ENCODE data around the gene GCLC.
"Not testable (repeated sequence)": the region's sequence is repeated elsewhere in the genome, so short reads cannot be mapped to it uniquely, and the experiment has no call there.

Gene GCLC

GRCh38 chr6:53573299-53573698 lies 28.4 kb upstream of the GCLC start:
- Histone ChIP-seq H3K4me3 (ENCODE audit: low read depth, low read length) (no peak overlapping the region), H3K4me2 (ENCODE audit: low read length) (no peak overlapping the region), H3K79me2 (no peaks in the 10 kb centered on the region), H3K36me3 (ENCODE audit: control insufficient read depth, insufficient read depth, low read length) (no peaks in the 10 kb centered on the region), H2AFZ (no peak overlapping the region), H3K27me3 (ENCODE audit: control insufficient read depth, insufficient read depth, low read length) (no peaks in the 10 kb centered on the region), H3K9me3 (ENCODE audit: control insufficient read depth, low read length) (no peaks in the 10 kb centered on the region), H3K9ac (no peak overlapping the region), H3K27ac (no peak overlapping the region), H3K4me1 (no peaks in the 10 kb centered on the region)
- TF ChIP-seq, protein P1, sequence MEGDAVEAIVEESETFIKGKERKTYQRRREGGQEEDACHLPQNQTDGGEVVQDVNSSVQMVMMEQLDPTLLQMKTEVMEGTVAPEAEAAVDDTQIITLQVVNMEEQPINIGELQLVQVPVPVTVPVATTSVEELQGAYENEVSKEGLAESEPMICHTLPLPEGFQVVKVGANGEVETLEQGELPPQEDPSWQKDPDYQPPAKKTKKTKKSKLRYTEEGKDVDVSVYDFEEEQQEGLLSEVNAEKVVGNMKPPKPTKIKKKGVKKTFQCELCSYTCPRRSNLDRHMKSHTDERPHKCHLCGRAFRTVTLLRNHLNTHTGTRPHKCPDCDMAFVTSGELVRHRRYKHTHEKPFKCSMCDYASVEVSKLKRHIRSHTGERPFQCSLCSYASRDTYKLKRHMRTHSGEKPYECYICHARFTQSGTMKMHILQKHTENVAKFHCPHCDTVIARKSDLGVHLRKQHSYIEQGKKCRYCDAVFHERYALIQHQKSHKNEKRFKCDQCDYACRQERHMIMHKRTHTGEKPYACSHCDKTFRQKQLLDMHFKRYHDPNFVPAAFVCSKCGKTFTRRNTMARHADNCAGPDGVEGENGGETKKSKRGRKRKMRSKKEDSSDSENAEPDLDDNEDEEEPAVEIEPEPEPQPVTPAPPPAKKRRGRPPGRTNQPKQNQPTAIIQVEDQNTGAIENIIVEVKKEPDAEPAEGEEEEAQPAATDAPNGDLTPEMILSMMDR (IDR thresholded peaks at IDR 0.05) = no peak

DNA sequence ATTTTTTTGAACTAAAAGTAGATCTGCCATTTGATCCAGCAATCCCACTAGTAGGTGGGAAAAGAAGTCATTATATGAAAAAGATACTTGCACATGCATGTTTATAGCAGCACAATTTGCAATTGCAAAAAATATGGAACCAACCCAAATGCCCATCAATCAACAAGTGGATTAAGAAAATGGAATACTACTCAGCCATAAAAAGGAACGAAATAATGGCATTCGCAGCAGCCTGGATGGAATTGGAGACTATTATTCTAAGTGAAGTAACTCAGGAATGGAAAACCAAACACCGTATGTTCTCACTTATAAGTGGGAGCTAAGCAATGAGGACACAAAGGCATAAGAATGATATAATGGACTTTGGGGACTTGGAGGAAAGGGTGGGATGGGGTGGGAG lies 27.5 kb upstream of the GCLC start:
- not testable (repeated sequence) for H3K4me2 ChIP-seq (ENCODE audit: low read length); H3K9ac ChIP-seq; H3K36me3 ChIP-seq (ENCODE audit: control insufficient read depth, insufficient read depth, low read length); H3K4me3 ChIP-seq (ENCODE audit: low read depth, low read length); H3K4me1 ChIP-seq; H3K27me3 ChIP-seq (ENCODE audit: control insufficient read depth, insufficient read depth, low read length); H2AFZ ChIP-seq; H3K27ac ChIP-seq; H3K79me2 ChIP-seq; H3K9me3 ChIP-seq (ENCODE audit: control insufficient read depth, low read length)

GRCh38 chr6:53568776-53569616 lies 24.1 kb upstream of the GCLC start:
- Histone ChIP-seq H3K27me3 (ENCODE audit: control insufficient read depth, insufficient read depth, low read length) (no peaks in the 10 kb centered on the region), H3K4me3 (ENCODE audit: low read depth, low read length) (no peak overlapping the region), H3K27ac (no peak overlapping the region), H3K36me3 (ENCODE audit: control insufficient read depth, insufficient read depth, low read length) (no peaks in the 10 kb centered on the region), H3K4me1 (no peaks in the 10 kb centered on the region), H3K9ac (no peak overlapping the region), H3K4me2 (ENCODE audit: low read length) (no peak overlapping the region), H3K9me3 (ENCODE audit: control insufficient read depth, low read length) (no peaks in the 10 kb centered on the region), H3K79me2 (no peaks in the 10 kb centered on the region), H2AFZ (no peak overlapping the region)
- TF ChIP-seq, protein P1 (IDR thresholded peaks at IDR 0.05) = no peak

GRCh38 chr6:53567701-53568100 lies 22.8 kb upstream of the GCLC start:
- Histone ChIP-seq H2AFZ (no peak overlapping the region), H3K4me1 (no peaks in the 10 kb centered on the region), H3K27me3 (ENCODE audit: control insufficient read depth, insufficient read depth, low read length) (no peaks in the 10 kb centered on the region), H3K9ac (no peak overlapping the region), H3K27ac (no peak overlapping the region), H3K4me3 (ENCODE audit: low read depth, low read length) (no peak overlapping the region), H3K4me2 (ENCODE audit: low read length) (no peak overlapping the region), H3K9me3 (ENCODE audit: control insufficient read depth, low read length) (no peaks in the 10 kb centered on the region), H3K36me3 (ENCODE audit: control insufficient read depth, insufficient read depth, low read length) (no peaks in the 10 kb centered on the region), H3K79me2 (no peaks in the 10 kb centered on the region)
- TF ChIP-seq, protein P1 (IDR thresholded peaks at IDR 0.05) = no peak

- H2AFZ ChIP-seq = no peak overlapping the region
- H3K4me3 ChIP-seq (ENCODE audit: low read depth, low read length) = no peak overlapping the region
- no peak overlapping the region for H3K27ac ChIP-seq
- H3K4me1 ChIP-seq = no peaks in the 10 kb centered on the region
- no peak overlapping the region for H3K9ac ChIP-seq
- H3K9me3 ChIP-seq (ENCODE audit: control insufficient read depth, low read length) = no peaks in the 10 kb centered on the region
- no peaks in the 10 kb centered on the region for H3K79me2 ChIP-seq
- H3K36me3 ChIP-seq (ENCODE audit: control insufficient read depth, insufficient read depth, low read length) = no peaks in the 10 kb centered on the region
- H3K27me3 ChIP-seq (ENCODE audit: control insufficient read depth, insufficient read depth, low read length) = no peaks in the 10 kb centered on the region
- TF ChIP-seq, protein P1 (IDR thresholded peaks at IDR 0.05) = no peak
- H3K4me2 ChIP-seq (ENCODE audit: low read length) = no peak overlapping the region
Measured at GRCh38 chr6:53566755-53567154, 21.9 kb upstream of the GCLC start.
